Myocyte (in vitro differentiated cells): ENCODE measurements around the gene ATP7B. TPM values are rescaled to one million over a fixed set of nuclear protein-coding genes. Genes with fewer than 3 reads are reported as not detected.
A peak's percentile ranks its signal among the peaks of the same experiment; 100 is the strongest.
"Not testable (repeated sequence)": the region's sequence is repeated elsewhere in the genome, so short reads cannot be mapped to it uniquely, and the experiment has no call there.

Experiments
- DNase-seq: peaks from one replicate; pipeline ENCODE4 v3.0.0-alpha.2; 2012; ENCODE audit warnings: low read depth
- total RNA-seq: library from RNA; depleted of rRNA; stranded (reverse); fragments of >200 nt; gene quantifications from 2 replicates; pipeline ENCODE4 v1.2.3, GENCODE V29; 2014

ATP7B gene
- total RNA-seq, 1 donor from 2014 or later, result 2.1 TPM

DNA sequence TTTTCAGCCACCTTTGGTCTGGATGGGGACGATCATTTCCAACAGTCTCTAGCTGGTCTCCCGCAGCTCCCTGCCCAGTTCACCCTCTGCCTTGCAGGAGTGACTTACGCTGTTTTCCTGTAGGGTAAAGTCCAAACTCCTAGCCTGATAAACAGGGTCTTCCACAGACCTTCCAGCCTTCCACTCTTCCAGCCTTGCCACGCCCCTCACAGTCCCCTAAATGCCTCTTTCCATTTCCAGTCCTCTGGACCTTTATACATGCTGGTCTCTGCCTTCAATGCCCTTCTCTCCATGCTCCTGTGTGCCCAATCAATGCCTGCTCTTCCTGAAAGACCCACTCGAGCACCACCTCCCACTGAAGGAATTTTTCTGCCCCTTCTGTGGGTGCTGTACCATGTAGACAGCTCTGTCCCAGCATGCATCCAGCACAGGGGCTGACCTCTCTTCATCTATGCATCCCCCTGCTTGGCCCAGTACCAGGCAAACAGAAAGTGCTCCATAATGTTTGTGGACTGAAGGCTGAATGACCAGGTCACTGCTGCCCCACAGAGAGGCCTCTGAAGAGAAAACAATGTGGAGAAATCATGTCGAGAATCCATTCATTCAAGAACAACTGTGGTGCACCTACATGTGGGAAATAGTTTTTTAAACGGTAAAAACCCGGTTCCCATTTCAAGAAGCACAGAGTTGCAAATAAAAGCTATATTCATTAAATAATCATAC, 4.6 kb downstream of the ATP7B start:
- no peak for DNase-seq

GRCh38 chr13:52005841-52006522, 5.3 kb downstream of the ATP7B start:
- DNase-seq, result no peak

GRCh38 chr13:52004511-52005170, 6.6 kb downstream of the ATP7B start:
- DNase-seq, result no peak

DNA sequence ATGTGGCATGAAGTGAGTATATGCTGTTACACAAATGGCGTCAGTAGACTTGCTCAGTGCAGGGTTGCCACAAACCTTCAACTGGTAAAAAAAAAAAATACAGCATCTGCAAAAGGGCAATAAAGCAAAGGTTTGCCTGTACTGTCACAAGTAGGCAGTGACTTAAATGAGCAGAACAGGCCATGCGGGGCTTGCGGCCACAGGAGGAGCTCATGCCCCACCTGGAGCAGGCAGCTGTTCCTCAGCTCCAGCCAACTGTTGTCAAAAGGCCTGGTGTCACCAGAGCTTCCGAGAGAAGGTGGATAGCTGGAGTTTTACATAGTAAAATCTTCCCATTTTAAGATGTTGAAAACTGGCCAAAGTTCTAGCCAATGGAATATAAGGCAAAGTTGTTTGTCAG, 7.7 kb downstream of the ATP7B start:
- DNase-seq, result peak; percentile 45

GRCh38 chr13:52002361-52002760, 8.9 kb downstream of the ATP7B start:
- no peak for DNase-seq

GRCh38 chr13:52001120-52001731, 10.0 kb downstream of the ATP7B start:
- peak; percentile 25 for DNase-seq

GRCh38 chr13:51999921-52000320, 11.3 kb downstream of the ATP7B start:
- DNase-seq, result no peak

DNA sequence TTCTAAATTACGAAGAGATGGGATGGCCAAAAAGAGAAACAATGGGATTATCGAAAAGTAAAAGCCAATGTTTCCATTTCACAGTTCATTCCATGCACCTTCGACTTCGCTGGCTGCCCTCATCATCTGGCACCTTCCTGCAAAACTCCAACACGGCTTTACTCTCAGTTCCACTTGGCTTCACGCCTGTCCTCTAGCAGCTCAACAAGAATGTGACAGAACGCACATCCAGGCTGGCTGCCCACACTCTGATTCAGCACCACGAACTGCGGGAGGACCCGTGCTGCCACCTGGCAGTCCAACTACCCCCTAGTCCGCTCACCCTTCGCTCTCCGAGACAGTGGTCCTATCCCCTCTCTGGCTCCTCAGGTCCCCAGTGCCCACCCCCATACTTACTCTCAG, 11.7 kb downstream of the ATP7B start:
- DNase-seq, result peak; percentile 29

GRCh38 chr13:51998723-51999509, 12.3 kb downstream of the ATP7B start:
- DNase-seq, result peak; percentile 47

GRCh38 chr13:51997641-51998330, 13.5 kb downstream of the ATP7B start:
- peak; percentile 53 for DNase-seq

- DNase-seq, result no peak
These were observed 14.1 kb downstream of the ATP7B start for GRCh38 chr13:51997186-51997585.

- DNase-seq, result no peak
These were observed 14.6 kb downstream of the ATP7B start for GRCh38 chr13:51996641-51997040.

GRCh38 chr13:51995677-51996551, 15.3 kb downstream of the ATP7B start:
- DNase-seq, result peak; percentile 43

GRCh38 chr13:51993713-51994112, 17.5 kb downstream of the ATP7B start:
- no peak for DNase-seq

DNA sequence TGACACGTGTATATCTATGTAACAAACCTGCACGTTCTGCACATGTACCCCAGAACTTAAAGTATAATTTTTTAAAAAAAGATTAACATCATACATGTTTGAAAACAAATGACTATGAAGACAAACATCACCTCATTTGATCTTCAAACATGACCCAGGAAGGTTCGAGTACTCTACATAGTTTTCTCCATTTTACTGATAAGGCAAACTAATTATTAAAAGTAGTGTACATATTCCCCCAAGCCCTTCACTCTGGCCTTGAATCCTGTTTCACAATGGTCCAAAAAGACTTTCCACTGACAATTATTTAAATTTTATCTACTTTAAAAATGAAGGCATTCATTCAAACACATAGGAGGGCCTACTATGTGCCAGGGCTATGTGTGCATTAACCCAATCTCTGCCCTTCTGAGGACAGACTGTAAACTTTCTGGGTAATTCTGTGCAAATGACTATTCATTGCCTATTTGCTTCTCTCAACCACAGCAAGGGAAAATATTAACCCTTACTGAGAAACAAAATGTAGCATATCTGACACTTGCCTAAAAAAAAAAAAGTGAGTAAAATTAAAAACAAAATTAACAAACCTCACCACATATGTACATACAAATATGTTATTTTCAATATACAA, 22.1 kb downstream of the ATP7B start:
- no peak for DNase-seq

DNA sequence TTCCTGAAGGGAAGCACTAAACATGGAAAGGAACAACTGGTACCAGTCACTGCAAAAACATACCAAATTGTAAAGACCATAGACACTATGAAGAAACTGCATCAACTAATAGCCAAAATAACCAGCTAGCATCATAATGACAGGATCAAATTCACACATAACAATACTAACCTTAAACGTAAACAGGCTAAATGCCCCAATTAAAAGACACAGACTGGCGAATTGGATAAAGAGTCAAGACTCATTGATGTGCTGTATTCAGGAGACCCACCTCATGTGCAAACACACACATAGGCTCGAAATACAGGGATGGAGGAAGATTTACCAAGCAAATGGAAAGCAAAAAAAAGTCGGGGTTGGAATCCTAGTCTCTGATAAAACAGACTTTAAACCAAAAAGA, 26.3 kb downstream of the ATP7B start:
- not testable (repeated sequence) for DNase-seq

DNA sequence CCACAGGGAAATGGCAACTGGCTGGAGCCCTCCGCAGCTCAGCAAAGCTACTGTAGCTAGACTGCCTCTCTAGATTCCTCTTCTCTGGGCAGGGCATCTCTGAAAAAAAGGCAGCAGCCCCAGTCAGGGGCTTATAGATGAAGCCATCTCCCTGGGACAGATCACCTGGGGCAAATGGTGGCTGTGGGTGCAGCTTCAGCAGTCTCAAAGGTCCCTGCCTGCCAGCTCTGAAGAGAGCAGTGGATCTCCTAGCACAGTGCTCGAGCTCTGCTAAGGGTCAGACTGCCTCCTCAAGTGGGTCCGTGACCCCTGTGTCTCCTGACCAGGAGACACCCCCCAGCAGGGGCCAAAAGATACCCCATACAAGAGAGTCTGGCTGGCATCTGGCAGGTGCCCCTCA, 28.0 kb downstream of the ATP7B start:
- not testable (repeated sequence) for DNase-seq

GRCh38 chr13:51981355-51981754, 29.9 kb downstream of the ATP7B start:
- peak; percentile 31 for DNase-seq

DNA sequence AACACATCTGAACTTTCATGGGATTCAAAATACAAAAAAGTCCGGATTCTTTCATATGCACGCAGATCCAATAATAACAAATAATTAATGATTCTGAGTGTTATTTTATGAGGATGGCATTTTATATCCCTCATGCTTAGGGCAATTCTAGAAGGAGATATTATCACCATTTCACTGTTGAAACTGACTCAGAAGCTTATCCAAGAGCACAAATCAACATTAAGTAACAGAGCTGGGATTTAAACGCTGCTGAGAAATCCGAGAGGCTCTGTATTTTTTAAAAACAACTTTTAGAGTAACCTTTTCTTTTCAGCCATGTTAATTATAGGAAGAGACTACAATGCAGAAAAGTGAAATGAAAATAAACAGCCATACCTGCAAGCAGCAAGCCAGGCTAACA, 30.3 kb downstream of the ATP7B start:
- no peak for DNase-seq
